ENCODE data around the gene GPR158. TPM values are rescaled to one million over a fixed set of nuclear protein-coding genes. Genes with fewer than 3 reads are reported as not detected.

GPR158 gene
- total RNA-seq, 1 experiment from 2014 or later, result 12.3 TPM

- in situ Hi-C loops (cut with HindIII; ENCODE audit: low pct_unique_long_range_greater_than_20kb, low sequenced_read_pairs), result no loop called here
- no peak for DNase-seq (ENCODE audit: low read depth, low spot score)
These were observed 269.5 kb downstream of the GPR158 start for GRCh38 chr10:25444266-25444665.

GRCh38 chr10:25451401-25451800, 276.6 kb downstream of the GPR158 start:
- no peak for DNase-seq (ENCODE audit: low read depth, low spot score)
- in situ Hi-C loops (cut with HindIII; ENCODE audit: low pct_unique_long_range_greater_than_20kb, low sequenced_read_pairs), result no loop called here

GRCh38 chr10:25453619-25454018, 278.8 kb downstream of the GPR158 start:
- DNase-seq (ENCODE audit: low read depth, low spot score), result no peak

GRCh38 chr10:25455980-25456567, 281.3 kb downstream of the GPR158 start:
- in situ Hi-C loops (cut with HindIII; ENCODE audit: low pct_unique_long_range_greater_than_20kb, low sequenced_read_pairs), result no loop called here
- peak; percentile 1 for DNase-seq (ENCODE audit: low read depth, low spot score)

More at GRCh38 chr10:25453619-25454018, 278.8 kb downstream of the GPR158 start:
- in situ Hi-C loops (cut with HindIII; ENCODE audit: low pct_unique_long_range_greater_than_20kb, low sequenced_read_pairs), result no loop called here

GRCh38 chr10:25457552-25457951, 282.8 kb downstream of the GPR158 start:
- in situ Hi-C loops (cut with HindIII; ENCODE audit: low pct_unique_long_range_greater_than_20kb, low sequenced_read_pairs), result no loop called here
- DNase-seq (ENCODE audit: low read depth, low spot score), result no peak

GRCh38 chr10:25465582-25466372, 291.0 kb downstream of the GPR158 start:
- in situ Hi-C loops (cut with HindIII; ENCODE audit: low pct_unique_long_range_greater_than_20kb, low sequenced_read_pairs), result no loop called here
- DNase-seq (ENCODE audit: low read depth, low spot score), result peak; percentile 71

- DNase-seq (ENCODE audit: low read depth, low spot score), result no peak
- in situ Hi-C loops (cut with HindIII; ENCODE audit: low pct_unique_long_range_greater_than_20kb, low sequenced_read_pairs), result no loop called here
These were observed 293.1 kb downstream of the GPR158 start for GRCh38 chr10:25467881-25468280.

GRCh38 chr10:25481467-25481866, 306.7 kb downstream of the GPR158 start:
- in situ Hi-C loops (cut with HindIII; ENCODE audit: low pct_unique_long_range_greater_than_20kb, low sequenced_read_pairs), result no loop called here

GRCh38 chr10:25483999-25484398, 309.2 kb downstream of the GPR158 start:
- DNase-seq (ENCODE audit: low read depth, low spot score), result no peak
- in situ Hi-C loops (cut with HindIII; ENCODE audit: low pct_unique_long_range_greater_than_20kb, low sequenced_read_pairs), result no loop called here

More at GRCh38 chr10:25481467-25481866, 306.7 kb downstream of the GPR158 start:
- DNase-seq (ENCODE audit: low read depth, low spot score), result no peak

- in situ Hi-C loops (cut with HindIII; ENCODE audit: low pct_unique_long_range_greater_than_20kb, low sequenced_read_pairs), result no loop called here
- no peak for DNase-seq (ENCODE audit: low read depth, low spot score)
These were observed 312.5 kb downstream of the GPR158 start for GRCh38 chr10:25487266-25487665.

- in situ Hi-C loops (cut with HindIII; ENCODE audit: low pct_unique_long_range_greater_than_20kb, low sequenced_read_pairs), result no loop called here
- no peak for DNase-seq (ENCODE audit: low read depth, low spot score)
These were observed 317.2 kb downstream of the GPR158 start for GRCh38 chr10:25492040-25492439.

GRCh38 chr10:25492680-25493079, 317.9 kb downstream of the GPR158 start:
- in situ Hi-C loops (cut with HindIII; ENCODE audit: low pct_unique_long_range_greater_than_20kb, low sequenced_read_pairs), result no loop called here
- no peak for DNase-seq (ENCODE audit: low read depth, low spot score)

- DNase-seq (ENCODE audit: low read depth, low spot score), result peak; percentile 82
- in situ Hi-C loops (cut with HindIII; ENCODE audit: low pct_unique_long_range_greater_than_20kb, low sequenced_read_pairs), result no loop called here
These were observed 318.5 kb downstream of the GPR158 start for GRCh38 chr10:25493122-25493893.

GRCh38 chr10:25497246-25497645, 322.4 kb downstream of the GPR158 start:
- in situ Hi-C loops (cut with HindIII; ENCODE audit: low pct_unique_long_range_greater_than_20kb, low sequenced_read_pairs), result no loop called here
- DNase-seq (ENCODE audit: low read depth, low spot score), result no peak

- peak; percentile 1 for DNase-seq (ENCODE audit: low read depth, low spot score)
- in situ Hi-C loops (cut with HindIII; ENCODE audit: low pct_unique_long_range_greater_than_20kb, low sequenced_read_pairs), result no loop called here
These were observed 323.8 kb downstream of the GPR158 start for GRCh38 chr10:25498645-25499044.

GRCh38 chr10:25501912-25502311, 327.1 kb downstream of the GPR158 start:
- DNase-seq (ENCODE audit: low read depth, low spot score), result no peak
- in situ Hi-C loops (cut with HindIII; ENCODE audit: low pct_unique_long_range_greater_than_20kb, low sequenced_read_pairs), result no loop called here

- in situ Hi-C loops (cut with HindIII; ENCODE audit: low pct_unique_long_range_greater_than_20kb, low sequenced_read_pairs), result no loop called here
- no peak for DNase-seq (ENCODE audit: low read depth, low spot score)
These were observed 327.7 kb downstream of the GPR158 start for GRCh38 chr10:25502453-25502852.

- in situ Hi-C loops (cut with HindIII; ENCODE audit: low pct_unique_long_range_greater_than_20kb, low sequenced_read_pairs), result no loop called here
- no peak for DNase-seq (ENCODE audit: low read depth, low spot score)
These were observed 329.5 kb downstream of the GPR158 start for GRCh38 chr10:25504306-25504705.

All from SK-MEL-5 (cell line).